Lower lobe of right lung (tissue), 2 donors: Measurements from ENCODE around the gene PABPN1L. TPM values are rescaled to one million over a fixed set of nuclear protein-coding genes. Genes with fewer than 3 reads are reported as not detected.

Experiments used
- ATAC-seq, 2 donors: fragments of 200-7000 bp; cut with Tn5 transposase; one replicate each; pipeline ENCODE4 v1.9.1; 2020 to 2022; ENCODE audit warnings: mild to moderate bottlenecking in 2 of 2, moderate library complexity in 2 of 2
- DNase-seq: peaks from one replicate; pipeline ENCODE4 v3.0.0-alpha.2; 2020
- H3K27ac ChIP-seq: fragments of 200-600 bp; one replicate; pipeline ENCODE4 v1.8.0; 2022
- H3K27me3 ChIP-seq: fragments of 200-600 bp; one replicate; pipeline ENCODE4 v1.8.0; 2022; ENCODE audit warnings: low read depth
- H3K36me3 ChIP-seq: fragments of 200-600 bp; one replicate; pipeline ENCODE4 v1.8.0; 2022; ENCODE audit warnings: mild to moderate bottlenecking
- H3K4me1 ChIP-seq: fragments of 200-600 bp; one replicate; pipeline ENCODE4 v1.8.0; 2022
- H3K4me3 ChIP-seq: fragments of 200-600 bp; one replicate; pipeline ENCODE4 v1.8.0; 2022; ENCODE audit warnings: mild to moderate bottlenecking
- H3K9me3 ChIP-seq: fragments of 200-600 bp; one replicate; pipeline ENCODE4 v1.8.0; 2022
- CTCF ChIP-seq: fragments of 200-600 bp; IDR thresholded peaks from one replicate; pipeline ENCODE4 v1.8.0; 2022; ENCODE audit warnings: antibody characterized with exemption, mild to moderate bottlenecking
- intact Hi-C: fragments of 100-400 bp; cut with DNase I; formaldehyde crosslinking; loops from one replicate; pipeline ENCODE4 v1.11.0; 2022
- total RNA-seq: library from RNA; stranded (reverse); fragmentation: NEBNext Ultra II Directional; extraction: Animal tissue kit (Norgen Biotek cat#: 25700); gene quantifications from one replicate; pipeline ENCODE4 v1.2.1, GENCODE V29; 2021
- donor health status: DM: no; HTN: yes; CAD: no; lungs with severe emphysema.

Gene PABPN1L
- total RNA-seq, 1 donor from 2014 or later: not detected

- no peak for TF ChIP-seq CTCF
- no peaks in the 10 kb centered on the region for H3K9me3 ChIP-seq
- no peaks in the 10 kb centered on the region for H3K27me3 ChIP-seq
- H3K4me3 ChIP-seq: no peak overlapping the region
- no peak for DNase-seq
- intact Hi-C loops: no loop called here
- no peak for ATAC-seq
- peaks cover 28% of the 10 kb centered on the region for H3K36me3 ChIP-seq
- no peak overlapping the region for H3K27ac ChIP-seq
- H3K4me1 ChIP-seq: no peaks in the 10 kb centered on the region
Measured at GRCh38 chr16:88831838-88832237, 34.6 kb downstream of the PABPN1L start.

- Histone ChIP-seq H3K4me1 (no peaks in the 10 kb centered on the region), H3K9me3 (no peaks in the 10 kb centered on the region), H3K27ac (no peak overlapping the region), H3K36me3 (peaks cover 33% of the 10 kb centered on the region), H3K4me3 (no peak overlapping the region), H3K27me3 (no peaks in the 10 kb centered on the region)
- intact Hi-C loops: no loop called here
- no peak for TF ChIP-seq CTCF
- ATAC-seq: no peak
- no peak for DNase-seq
Measured at GRCh38 chr16:88830783-88831182, 35.7 kb downstream of the PABPN1L start.

GRCh38 chr16:88830258-88830657 lies 36.2 kb downstream of the PABPN1L start:
- Histone ChIP-seq H3K4me1 (no peaks in the 10 kb centered on the region), H3K9me3 (no peaks in the 10 kb centered on the region), H3K27ac (no peak overlapping the region), H3K36me3 (peaks cover 28% of the 10 kb centered on the region), H3K4me3 (no peak overlapping the region), H3K27me3 (no peaks in the 10 kb centered on the region)
- ATAC-seq (peak; percentile 24 to 60), DNase-seq (no peak)
- intact Hi-C loops: no loop called here
- TF ChIP-seq CTCF: no peak

GRCh38 chr16:88828711-88829110 lies 37.7 kb downstream of the PABPN1L start:
- TF ChIP-seq CTCF: no peak
- H3K27me3 ChIP-seq: no peaks in the 10 kb centered on the region
- H3K36me3 ChIP-seq: peaks cover 31% of the 10 kb centered on the region
- H3K27ac ChIP-seq: no peak overlapping the region
- ATAC-seq (no peak), DNase-seq (no peak)
- H3K9me3 ChIP-seq: no peaks in the 10 kb centered on the region
- no peaks in the 10 kb centered on the region for H3K4me1 ChIP-seq
- H3K4me3 ChIP-seq: no peak overlapping the region
- intact Hi-C loops: no loop called here

- ATAC-seq (no peak), DNase-seq (no peak)
- intact Hi-C loops: no loop called here
- Histone ChIP-seq H3K27me3 (no peaks in the 10 kb centered on the region), H3K9me3 (no peaks in the 10 kb centered on the region), H3K36me3 (peaks cover 36% of the 10 kb centered on the region), H3K4me3 (no peak overlapping the region), H3K4me1 (no peaks in the 10 kb centered on the region), H3K27ac (no peak overlapping the region)
- no peak for TF ChIP-seq CTCF
Measured at GRCh38 chr16:88827727-88828126, 38.7 kb downstream of the PABPN1L start.
